ENCODE results near the gene LAMA4.
A peak's percentile ranks its signal among the peaks of the same experiment; 100 is the strongest.
"Not testable (repeated sequence)": the region's sequence is repeated elsewhere in the genome, so short reads cannot be mapped to it uniquely, and the experiment has no call there.

Gene LAMA4

GRCh38 chr6:112130878-112131277 lies 123.5 kb downstream of the LAMA4 start:
- DNase-seq, result no peak

GRCh38 chr6:112128208-112128607 lies 126.2 kb downstream of the LAMA4 start:
- DNase-seq, result no peak

GRCh38 chr6:112123982-112124381 lies 130.4 kb downstream of the LAMA4 start:
- no peak for DNase-seq

- DNase-seq, result no peak
Measured at GRCh38 chr6:112122756-112123155, 131.6 kb downstream of the LAMA4 start.

- no peak for DNase-seq
Measured at GRCh38 chr6:112118034-112118433, 136.3 kb downstream of the LAMA4 start.

GRCh38 chr6:112117554-112117953 lies 136.8 kb downstream of the LAMA4 start:
- no peak for DNase-seq

- no peak for DNase-seq
Measured at GRCh38 chr6:112116221-112116620, 138.1 kb downstream of the LAMA4 start.

- no peak for DNase-seq
Measured at GRCh38 chr6:112114577-112115223, 139.7 kb downstream of the LAMA4 start.

- DNase-seq, result no peak
Measured at GRCh38 chr6:112113918-112114317, 140.4 kb downstream of the LAMA4 start.

GRCh38 chr6:112113431-112113830 lies 140.9 kb downstream of the LAMA4 start:
- DNase-seq, result no peak

GRCh38 chr6:112109262-112109661 lies 145.1 kb downstream of the LAMA4 start:
- DNase-seq, result no peak

GRCh38 chr6:112106562-112106961 lies 147.8 kb downstream of the LAMA4 start:
- DNase-seq, result no peak

- not testable (repeated sequence) for DNase-seq
Measured at GRCh38 chr6:112106026-112106425, 148.3 kb downstream of the LAMA4 start.

GRCh38 chr6:112100561-112100960 lies 153.8 kb downstream of the LAMA4 start:
- DNase-seq, result no peak

GRCh38 chr6:112096901-112097300 lies 157.5 kb downstream of the LAMA4 start:
- DNase-seq, result no peak

- DNase-seq, result no peak
Measured at GRCh38 chr6:112087916-112088315, 166.5 kb downstream of the LAMA4 start.

GRCh38 chr6:112087136-112087911 lies 167.0 kb downstream of the LAMA4 start, which contains the start of the genes FAM229B and TUBE1:
Gene FAM229B, plus strand, starts transcription at chr6:112087591. Its CDS starts 11,693 bp downstream, at chr6:112099284.
Gene TUBE1, minus strand, starts transcription at chr6:112087482. Its CDS starts 48 bp downstream, at chr6:112087434.
- peak; percentile 93 to 96 for DNase-seq

GRCh38 chr6:112086744-112087135 lies 167.6 kb downstream of the LAMA4 start:
- no peak for DNase-seq

GRCh38 chr6:112085286-112086065 lies 168.9 kb downstream of the LAMA4 start:
- DNase-seq, result no peak

- no peak for DNase-seq
Measured at GRCh38 chr6:112081569-112081968, 172.8 kb downstream of the LAMA4 start.

GRCh38 chr6:112066606-112067005 lies 187.8 kb downstream of the LAMA4 start:
- no peak for DNase-seq

- no peak for DNase-seq
Measured at GRCh38 chr6:112065426-112065986, 188.9 kb downstream of the LAMA4 start.

GRCh38 chr6:112062966-112063365 lies 191.4 kb downstream of the LAMA4 start:
- DNase-seq, result no peak
